Stimulated activated CD4-positive, alpha-beta T cell treated with anti-CD3 and anti-CD28 coated beads, Interleukin-4, amount 100 ng/mL, for 4 hours (primary cell): Measurements from ENCODE around the gene ZNF483.
"Not testable (repeated sequence)": the region's sequence is repeated elsewhere in the genome, so short reads cannot be mapped to it uniquely, and the experiment has no call there.

Experiments used
- DNase-seq, 2 experiments: peaks; one replicate each; pipeline ENCODE4 v3.0.0-alpha.2; 2020

ZNF483 gene

GRCh38 chr9:111525056-111525977 lies at the start of gene ZNF483:
TSS of gene ZNF483 (plus strand) at chr9:111525179. CDS start at chr9:111527396, 2,217 bp downstream.
- peak; percentile 69 to 85 for DNase-seq

- no peak for DNase-seq
Observed at GRCh38 chr9:111475195-111475594, 49.8 kb upstream of the ZNF483 start.

GRCh38 chr9:111477677-111478076 lies 47.3 kb upstream of the ZNF483 start:
- no peak for DNase-seq

- no peak for DNase-seq
Observed at GRCh38 chr9:111481885-111482636, 42.9 kb upstream of the ZNF483 start.

- peak; percentile 52 to 58 for DNase-seq
Observed at GRCh38 chr9:111482694-111483438, 42.1 kb upstream of the ZNF483 start.

- peak; percentile 50 to 58 for DNase-seq
Observed at GRCh38 chr9:111483439-111483857, 41.5 kb upstream of the ZNF483 start.

- peak; percentile 64 to 71 for DNase-seq
Observed at GRCh38 chr9:111483858-111484571, 41.0 kb upstream of the ZNF483 start, which contains the start of gene ECPAS. TSS of gene ECPAS (minus strand) at chr9:111484383. CDS start at chr9:111472918, 11,465 bp downstream.

- DNase-seq: no peak
Observed at GRCh38 chr9:111484572-111484894, 40.4 kb upstream of the ZNF483 start.

- not testable (repeated sequence) for DNase-seq
Observed at GRCh38 chr9:111497196-111497595, 27.8 kb upstream of the ZNF483 start.

GRCh38 chr9:111501005-111501562 lies 23.9 kb upstream of the ZNF483 start:
- DNase-seq: no peak

GRCh38 chr9:111501648-111502047 lies 23.3 kb upstream of the ZNF483 start:
- DNase-seq: no peak

GRCh38 chr9:111502506-111502905 lies 22.5 kb upstream of the ZNF483 start:
- DNase-seq: no peak

GRCh38 chr9:111511581-111511980 lies 13.4 kb upstream of the ZNF483 start:
- DNase-seq: not testable (repeated sequence)

- DNase-seq: no peak
Observed at GRCh38 chr9:111514967-111515366, 10.0 kb upstream of the ZNF483 start.

- no peak for DNase-seq
Observed at GRCh38 chr9:111516061-111516465, 8.9 kb upstream of the ZNF483 start.

GRCh38 chr9:111524731-111525055 lies 286 bp upstream of the ZNF483 start:
- DNase-seq: no peak

- no peak for DNase-seq
Observed at GRCh38 chr9:111527347-111527746, 2.4 kb downstream of the ZNF483 start.

- DNase-seq: no peak
Observed at GRCh38 chr9:111529787-111530186, 4.8 kb downstream of the ZNF483 start.

GRCh38 chr9:111531716-111532115 lies 6.7 kb downstream of the ZNF483 start:
- no peak for DNase-seq

- no peak for DNase-seq
Observed at GRCh38 chr9:111533099-111533790, 8.3 kb downstream of the ZNF483 start.

GRCh38 chr9:111542497-111543254 lies 17.7 kb downstream of the ZNF483 start:
- DNase-seq: no peak
